Activated T-cell treated with anti-CD3 and anti-CD28 coated beads for 4 hours (primary cell): ENCODE results near the gene CDH13.

Source experiments
- DNase-seq: peaks from one replicate; pipeline ENCODE4 v3.0.0-alpha.2; 2020

Gene CDH13

GRCh38 chr16:83802135-83802534 is 1175.4 kb downstream of the CDH13 start:
- no peak for DNase-seq

- no peak for DNase-seq
Measured at GRCh38 chr16:83802554-83803205, 1175.9 kb downstream of the CDH13 start.

GRCh38 chr16:83803811-83804210 is 1177.0 kb downstream of the CDH13 start:
- no peak for DNase-seq

DNA sequence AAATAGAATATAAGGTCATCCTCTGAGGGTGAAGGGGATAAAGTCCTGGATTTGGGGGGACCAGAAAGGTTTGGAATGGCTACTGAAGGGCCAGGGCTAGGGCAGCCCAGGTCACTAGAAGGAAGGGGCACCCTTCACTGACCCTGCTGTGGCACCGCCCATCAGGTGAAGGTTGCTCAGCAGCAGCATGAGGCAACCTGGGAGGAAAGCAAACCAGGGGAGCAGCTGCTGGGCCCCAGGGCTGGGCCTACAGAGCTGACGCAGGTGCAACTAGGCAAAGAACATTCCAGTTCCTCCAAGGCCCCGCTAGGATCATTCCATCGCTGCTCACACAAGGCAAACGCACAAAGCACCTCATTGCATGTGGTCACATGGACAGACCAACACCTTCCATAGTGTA is 1177.6 kb downstream of the CDH13 start:
- no peak for DNase-seq

DNA sequence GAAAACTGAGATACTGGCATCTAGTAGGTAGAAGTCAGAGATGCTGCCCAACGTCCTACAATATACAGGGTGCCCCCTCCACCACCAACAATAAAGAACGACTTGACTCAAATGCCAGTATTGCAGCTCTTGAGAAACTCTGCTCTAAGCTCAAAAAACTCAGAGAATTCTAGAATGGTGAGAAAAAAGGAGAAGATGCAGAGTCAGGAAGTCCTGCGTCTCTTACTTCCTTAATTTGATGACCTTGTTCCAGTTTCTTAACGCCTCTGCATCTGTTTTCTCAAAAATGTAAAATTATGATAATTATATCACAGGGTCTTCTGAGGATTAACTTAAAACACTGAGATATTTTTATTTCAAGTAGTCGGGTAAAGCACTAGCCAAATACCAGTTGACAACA is 1179.3 kb downstream of the CDH13 start:
- no peak for DNase-seq

DNA sequence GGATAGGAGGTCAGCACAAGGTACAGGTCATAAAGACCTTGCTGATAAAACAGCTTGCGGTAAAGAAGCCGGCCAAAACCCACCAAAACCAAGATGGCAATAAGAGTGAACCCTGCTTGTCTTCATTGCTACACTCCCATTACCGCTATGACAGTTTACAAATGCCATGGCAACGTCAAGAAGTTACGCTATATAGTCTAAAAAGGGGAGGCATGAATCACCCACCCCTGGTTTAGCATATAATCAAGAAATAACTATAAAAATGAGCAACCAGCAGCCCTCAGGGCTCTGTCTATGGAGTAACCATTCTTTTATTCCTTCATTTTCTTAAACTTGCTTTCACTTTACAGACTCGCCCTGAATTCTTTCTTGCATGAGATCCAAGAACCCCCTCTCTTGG is 1180.0 kb downstream of the CDH13 start:
- DNase-seq: no peak

DNA sequence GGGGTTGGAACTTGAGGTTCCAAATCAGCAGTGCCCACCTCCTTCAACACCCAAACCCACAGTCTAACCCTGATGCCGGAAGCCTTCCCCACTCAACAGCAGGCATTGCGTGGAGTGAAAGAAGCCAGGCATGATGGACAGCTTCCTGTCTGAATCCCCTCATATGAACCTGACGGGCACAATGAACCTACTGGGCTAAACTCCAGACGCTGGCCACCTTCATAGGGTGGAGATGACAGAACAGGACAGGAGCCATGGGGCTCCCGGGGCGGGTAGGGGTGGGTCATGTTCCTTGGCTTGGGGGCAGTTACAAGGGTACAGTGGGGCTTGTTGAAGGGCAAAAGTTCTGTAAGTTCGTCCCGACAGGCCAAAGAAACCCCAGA is 1180.5 kb downstream of the CDH13 start:
- DNase-seq: no peak

- DNase-seq: peak; percentile 93
Measured at GRCh38 chr16:83807710-83808572, 1181.2 kb downstream of the CDH13 start, which contains the start of gene HSBP1. Gene HSBP1, plus strand, starts transcription at chr16:83807978. Its CDS starts 99 bp downstream, at chr16:83808077.

GRCh38 chr16:83808573-83809014 is 1181.8 kb downstream of the CDH13 start:
- DNase-seq: no peak

GRCh38 chr16:83809092-83809491 is 1182.3 kb downstream of the CDH13 start:
- DNase-seq: no peak

DNA sequence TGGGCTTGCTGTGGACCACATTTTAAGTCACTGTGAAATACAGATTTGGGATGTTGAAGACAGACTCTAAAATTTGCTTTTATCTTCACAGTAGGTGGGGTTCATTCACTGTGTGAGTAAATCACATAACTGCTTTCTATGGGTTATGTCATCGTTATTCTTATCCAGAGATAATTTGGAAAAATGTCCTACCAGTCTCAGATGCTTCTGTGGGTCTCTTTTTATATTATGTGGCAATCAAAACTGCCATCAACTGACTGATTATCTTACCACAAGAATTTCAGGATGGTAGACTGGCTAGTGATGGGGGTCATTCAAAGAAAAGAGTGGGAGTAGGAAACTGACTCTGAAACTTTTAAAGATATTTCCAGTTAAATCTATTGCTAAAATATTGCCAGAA is 1184.1 kb downstream of the CDH13 start:
- DNase-seq: no peak

- no peak for DNase-seq
Measured at GRCh38 chr16:83813823-83814658, 1187.3 kb downstream of the CDH13 start.

GRCh38 chr16:83814659-83814985 is 1187.9 kb downstream of the CDH13 start:
- DNase-seq: no peak

GRCh38 chr16:83817022-83817421 is 1190.3 kb downstream of the CDH13 start:
- no peak for DNase-seq

DNA sequence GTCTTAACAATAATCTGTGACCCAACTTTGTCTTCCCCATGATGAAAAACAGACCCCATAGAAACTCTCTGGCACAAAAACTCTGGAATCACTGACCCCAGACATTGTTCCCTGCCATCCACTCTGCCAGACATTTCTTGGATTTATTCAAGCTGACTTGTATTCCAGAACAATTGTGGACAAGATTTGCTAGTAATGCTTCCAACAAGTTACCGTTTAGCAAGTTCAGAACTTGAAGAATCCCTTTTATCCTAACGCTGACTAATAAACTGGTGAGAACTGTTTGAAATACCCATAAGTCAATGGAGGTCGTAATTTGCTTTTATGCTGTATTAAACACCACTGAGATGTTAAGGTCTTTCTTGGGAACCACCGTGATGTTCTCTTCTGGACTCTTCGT is 1191.5 kb downstream of the CDH13 start:
- DNase-seq: no peak

DNA sequence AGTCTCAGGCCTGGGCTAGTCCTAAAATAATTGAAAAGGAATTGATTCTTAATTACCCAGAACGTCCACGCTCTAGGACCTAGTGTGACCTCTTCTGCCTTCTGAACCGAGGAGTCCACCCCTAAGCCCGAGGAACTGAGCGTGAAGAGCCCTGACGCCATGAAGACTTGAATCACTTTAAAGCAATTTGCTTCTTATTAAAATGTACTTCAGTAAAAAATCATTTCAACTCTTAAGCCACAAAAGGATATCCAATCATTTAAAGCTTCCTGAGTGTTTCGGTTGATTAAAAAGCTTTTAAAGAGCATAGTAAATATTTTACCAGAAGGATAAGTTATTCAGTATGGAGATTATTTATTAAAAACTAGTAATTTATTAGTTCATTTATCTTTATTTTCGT is 1192.6 kb downstream of the CDH13 start:
- no peak for DNase-seq

DNA sequence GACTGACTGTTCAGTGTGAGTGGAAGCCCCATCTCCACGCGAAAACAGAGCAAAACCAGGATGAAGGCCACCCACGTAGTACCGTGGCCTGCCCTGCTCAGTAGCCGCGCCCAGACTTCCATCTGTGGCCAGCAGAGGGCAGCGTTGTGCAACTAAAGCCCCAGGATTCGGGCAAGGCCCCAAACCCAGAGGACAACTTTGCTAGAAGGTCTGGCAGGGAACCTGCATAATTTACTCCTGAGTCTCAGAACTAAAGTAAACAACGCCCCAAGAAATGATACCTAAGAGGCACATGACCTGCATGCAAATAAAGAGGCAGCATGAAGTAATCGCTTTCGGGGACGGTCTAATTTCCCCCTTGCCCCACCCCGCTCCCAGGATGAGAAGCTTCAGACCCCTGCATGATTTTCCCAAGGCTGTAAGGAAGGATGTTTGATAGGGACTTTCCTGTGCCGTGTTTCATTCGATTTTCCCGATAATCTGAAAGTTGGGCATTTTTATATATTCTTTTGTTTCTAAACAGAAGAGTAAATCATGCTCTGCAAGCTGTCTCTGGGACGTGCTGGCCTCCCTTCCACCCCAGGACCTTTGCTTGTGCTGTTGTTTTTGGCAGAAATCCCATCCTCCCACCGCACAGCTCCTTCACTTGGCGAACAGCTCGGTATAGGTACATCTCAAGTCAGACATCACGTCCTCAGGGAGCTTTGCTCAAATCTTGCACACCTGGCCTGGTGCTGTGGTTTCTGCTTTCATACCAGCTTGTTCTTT is 1199.6 kb downstream of the CDH13 start:
- peak; percentile 80 for DNase-seq

- DNase-seq: no peak
Measured at GRCh38 chr16:83830091-83830768, 1203.5 kb downstream of the CDH13 start.

DNA sequence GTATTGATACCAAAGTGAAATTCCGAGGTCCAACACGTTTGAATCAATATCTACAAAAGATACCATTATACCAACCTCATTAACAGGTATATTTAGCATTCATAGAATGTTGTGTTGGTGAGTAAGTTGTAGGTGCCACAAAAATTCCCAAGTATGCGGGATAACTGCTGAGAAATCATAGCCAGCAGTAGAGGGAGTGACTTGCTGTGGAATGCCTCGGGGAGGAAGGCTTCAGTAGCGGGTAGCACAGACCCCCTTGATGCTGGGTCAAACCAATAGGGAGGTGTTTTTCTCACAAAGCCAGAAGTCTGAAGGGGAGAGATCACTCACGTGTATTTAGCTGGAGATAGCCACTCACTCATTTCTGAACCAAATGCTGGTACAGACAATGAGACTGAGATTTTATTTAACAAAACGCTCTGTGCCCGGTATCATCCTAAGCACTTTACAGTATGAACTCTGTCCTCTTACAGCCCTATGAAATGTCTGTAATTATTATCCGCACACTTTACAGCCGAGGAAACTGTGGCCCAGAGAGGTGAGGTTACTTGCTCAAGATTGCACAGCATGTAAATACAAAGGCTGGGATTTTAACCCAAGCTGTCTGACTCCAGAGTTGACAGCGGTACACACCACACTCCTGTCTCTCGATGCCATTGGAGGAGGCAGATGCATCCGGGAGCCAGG is 1204.1 kb downstream of the CDH13 start:
- DNase-seq: no peak

DNA sequence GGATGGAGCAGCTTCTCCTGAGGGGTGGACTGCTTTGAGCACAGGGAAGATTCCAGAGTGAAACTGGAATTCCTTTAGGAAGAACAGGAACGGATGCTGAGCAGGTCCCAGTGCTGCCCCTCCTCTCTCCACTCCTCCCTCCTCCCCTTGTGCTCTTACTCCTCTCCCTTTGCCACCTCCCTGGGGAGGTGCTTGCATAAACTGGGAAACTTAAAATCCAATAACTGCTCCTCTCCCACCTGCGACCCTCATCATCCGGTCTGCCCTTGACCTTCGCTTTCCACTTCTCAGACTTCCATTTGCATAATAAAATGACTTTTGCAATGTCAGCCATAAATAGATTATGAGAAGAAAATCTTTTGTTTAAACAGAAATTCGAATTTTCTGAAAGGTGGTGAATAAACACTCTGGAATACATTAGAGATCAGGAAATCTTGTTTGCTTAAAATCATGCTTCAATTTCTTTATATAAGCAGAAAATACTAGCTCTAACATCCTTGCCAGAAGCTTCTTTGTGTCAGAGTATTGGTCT is 1204.8 kb downstream of the CDH13 start:
- no peak for DNase-seq

GRCh38 chr16:83833921-83834320 is 1207.2 kb downstream of the CDH13 start:
- DNase-seq: no peak
